ENCODE data around the gene PLXNA4.

The PLXNA4 gene

DNA sequence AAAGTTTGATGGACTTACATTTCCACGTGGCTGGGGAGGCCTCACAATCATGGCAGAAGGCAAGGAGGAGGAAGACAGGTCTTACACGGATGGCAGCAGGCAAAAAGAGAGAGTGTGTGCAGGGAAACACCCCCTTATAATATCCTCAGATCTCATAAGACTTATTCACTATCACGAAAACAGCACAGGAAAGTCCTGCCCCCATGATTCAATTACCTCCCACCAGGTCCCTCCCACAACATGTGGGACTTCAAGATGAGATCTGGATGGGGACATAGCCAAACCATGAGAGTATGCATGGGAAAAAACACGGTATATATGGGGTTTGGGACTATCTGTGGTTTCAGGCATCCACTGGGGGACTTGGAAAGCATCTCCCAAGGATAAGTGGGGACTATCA is 78.0 kb downstream of the PLXNA4 start:
- TF ChIP-seq L3MBTL2 (conservative IDR thresholded peaks at IDR 0.05) (no peak), NFRKB (IDR thresholded peaks at IDR 0.05) (no peak), TARDBP (IDR thresholded peaks at IDR 0.05) (no peak), ARNT (IDR thresholded peaks at IDR 0.05) (no peak), FOXM1 (IDR thresholded peaks at IDR 0.05; ENCODE audit: borderline replicate concordance) (no peak), SP1 (IDR thresholded peaks at IDR 0.05) (no peak), BHLHE40 (IDR thresholded peaks at IDR 0.05; ENCODE audit: borderline replicate concordance) (no peak), ZNF384 (IDR thresholded peaks at IDR 0.05) (no peak), SUZ12 (IDR thresholded peaks at IDR 0.05) (no peak), FOXK2 (IDR thresholded peaks at IDR 0.05) (no peak)
- DNase-seq (ENCODE audit: extremely low spot score) = no peak
- ChIA-PET CTCF (no interaction called here), POLR2A (no interaction called here)

DNA sequence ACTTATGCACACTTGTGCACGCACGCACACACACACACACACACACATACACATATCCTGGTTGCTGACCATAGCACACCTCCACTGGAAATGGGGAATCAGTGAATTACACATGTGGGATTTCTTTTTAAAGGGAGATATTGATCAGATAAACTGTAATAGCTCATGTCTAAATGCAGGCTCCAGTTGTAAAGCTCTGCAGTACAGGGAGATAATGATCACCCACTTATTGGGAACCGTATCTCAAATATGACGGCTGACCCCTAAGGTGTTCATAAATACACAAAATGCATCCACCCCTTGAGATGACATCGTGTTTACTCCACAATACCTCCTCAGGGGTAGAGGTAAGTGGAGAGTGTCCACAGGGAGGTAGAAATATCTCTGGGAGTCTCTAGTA is 79.2 kb downstream of the PLXNA4 start:
- TF ChIP-seq SP1 (IDR thresholded peaks at IDR 0.05) = no peak
- TF ChIP-seq FOXK2 (IDR thresholded peaks at IDR 0.05) = no peak
- no peak for TF ChIP-seq L3MBTL2 (conservative IDR thresholded peaks at IDR 0.05)
- TF ChIP-seq, protein P1, sequence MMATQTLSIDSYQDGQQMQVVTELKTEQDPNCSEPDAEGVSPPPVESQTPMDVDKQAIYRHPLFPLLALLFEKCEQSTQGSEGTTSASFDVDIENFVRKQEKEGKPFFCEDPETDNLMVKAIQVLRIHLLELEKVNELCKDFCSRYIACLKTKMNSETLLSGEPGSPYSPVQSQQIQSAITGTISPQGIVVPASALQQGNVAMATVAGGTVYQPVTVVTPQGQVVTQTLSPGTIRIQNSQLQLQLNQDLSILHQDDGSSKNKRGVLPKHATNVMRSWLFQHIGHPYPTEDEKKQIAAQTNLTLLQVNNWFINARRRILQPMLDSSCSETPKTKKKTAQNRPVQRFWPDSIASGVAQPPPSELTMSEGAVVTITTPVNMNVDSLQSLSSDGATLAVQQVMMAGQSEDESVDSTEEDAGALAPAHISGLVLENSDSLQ (IDR thresholded peaks at IDR 0.05) = no peak
- TF ChIP-seq CTBP1 (IDR thresholded peaks at IDR 0.05; ENCODE audit: borderline replicate concordance) = no peak
- no peak for TF ChIP-seq HDGF (IDR thresholded peaks at IDR 0.05; ENCODE audit: borderline replicate concordance)
- no peak for TF ChIP-seq TARDBP (IDR thresholded peaks at IDR 0.05)
- no peak for TF ChIP-seq BHLHE40 (IDR thresholded peaks at IDR 0.05; ENCODE audit: borderline replicate concordance)
- no peak for TF ChIP-seq FOXM1 (IDR thresholded peaks at IDR 0.05; ENCODE audit: borderline replicate concordance)
- TF ChIP-seq SUZ12 (IDR thresholded peaks at IDR 0.05) = no peak
- POLR2A ChIA-PET = no interaction called here
- DNase-seq (ENCODE audit: extremely low spot score) = no peak
- CTCF ChIA-PET = no interaction called here

DNA sequence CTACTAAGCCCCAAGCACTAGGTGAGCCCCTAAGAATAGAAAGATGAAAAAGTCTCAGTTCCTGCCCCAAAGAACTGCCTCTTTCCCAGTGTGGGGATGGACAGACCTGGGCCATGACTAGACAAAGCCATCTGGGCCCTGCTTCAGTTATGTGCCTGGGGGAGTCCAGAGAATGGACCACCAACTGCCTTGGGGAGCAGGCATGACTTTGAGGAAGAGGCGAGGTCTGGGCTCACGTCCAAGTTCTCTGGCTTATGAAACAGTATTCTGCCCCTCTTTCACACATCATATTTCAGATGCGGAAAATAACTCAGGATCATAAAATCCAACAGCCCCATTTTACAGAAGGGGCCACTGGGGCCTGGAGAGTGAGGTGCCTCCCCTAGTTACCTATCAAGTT is 80.3 kb downstream of the PLXNA4 start:
- POLR2A ChIA-PET = no interaction called here
- DNase-seq (ENCODE audit: extremely low spot score) = no peak
- no peak for TF ChIP-seq FOXA1 (IDR thresholded peaks at IDR 0.05)
- CTCF ChIA-PET = no interaction called here

DNA sequence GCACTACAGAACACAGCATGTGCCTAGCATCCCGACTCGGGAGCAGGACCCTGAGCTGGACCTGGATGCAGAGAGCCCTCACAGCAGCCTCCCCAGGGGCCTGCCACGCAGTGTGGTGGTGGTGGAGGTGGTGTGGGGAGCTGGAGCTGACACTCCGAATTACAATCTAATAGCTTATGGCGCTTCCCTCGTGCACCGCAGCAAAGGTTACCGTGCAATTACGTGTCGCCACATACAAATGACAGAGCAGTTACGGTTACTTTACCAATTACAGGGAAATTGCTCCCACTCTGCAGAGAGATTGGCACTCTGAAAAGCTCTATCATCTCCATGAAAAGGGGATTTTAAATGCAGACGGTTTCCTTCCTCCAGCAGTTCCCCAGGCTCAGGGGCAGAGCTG is 81.8 kb downstream of the PLXNA4 start:
- DNase-seq (ENCODE audit: extremely low spot score) = no peak
- TF ChIP-seq LEF1 (IDR thresholded peaks at IDR 0.05; ENCODE audit: borderline replicate concordance) (no peak), NFRKB (IDR thresholded peaks at IDR 0.05) (no peak), FOXM1 (IDR thresholded peaks at IDR 0.05; ENCODE audit: borderline replicate concordance) (no peak), ZNF384 (IDR thresholded peaks at IDR 0.05) (no peak), ARNT (IDR thresholded peaks at IDR 0.05) (no peak), L3MBTL2 (conservative IDR thresholded peaks at IDR 0.05) (no peak), ELF4 (IDR thresholded peaks at IDR 0.05) (no peak), BHLHE40 (IDR thresholded peaks at IDR 0.05; ENCODE audit: borderline replicate concordance) (no peak), HDGF (IDR thresholded peaks at IDR 0.05; ENCODE audit: borderline replicate concordance) (no peak), CTBP1 (IDR thresholded peaks at IDR 0.05; ENCODE audit: borderline replicate concordance) (no peak), SUZ12 (IDR thresholded peaks at IDR 0.05) (no peak), SP1 (IDR thresholded peaks at IDR 0.05) (no peak), FOXK2 (IDR thresholded peaks at IDR 0.05) (no peak), FOXA1 (IDR thresholded peaks at IDR 0.05) (no peak)
- TF ChIP-seq, protein P1 (IDR thresholded peaks at IDR 0.05) = no peak
- POLR2A ChIA-PET = no interaction called here
- CTCF ChIA-PET = interaction anchor here (1.1 kb wide), 1 partner anchor 22 kb away, joined by 3 read pairs; no protein-coding TSS in a partner anchor

DNA sequence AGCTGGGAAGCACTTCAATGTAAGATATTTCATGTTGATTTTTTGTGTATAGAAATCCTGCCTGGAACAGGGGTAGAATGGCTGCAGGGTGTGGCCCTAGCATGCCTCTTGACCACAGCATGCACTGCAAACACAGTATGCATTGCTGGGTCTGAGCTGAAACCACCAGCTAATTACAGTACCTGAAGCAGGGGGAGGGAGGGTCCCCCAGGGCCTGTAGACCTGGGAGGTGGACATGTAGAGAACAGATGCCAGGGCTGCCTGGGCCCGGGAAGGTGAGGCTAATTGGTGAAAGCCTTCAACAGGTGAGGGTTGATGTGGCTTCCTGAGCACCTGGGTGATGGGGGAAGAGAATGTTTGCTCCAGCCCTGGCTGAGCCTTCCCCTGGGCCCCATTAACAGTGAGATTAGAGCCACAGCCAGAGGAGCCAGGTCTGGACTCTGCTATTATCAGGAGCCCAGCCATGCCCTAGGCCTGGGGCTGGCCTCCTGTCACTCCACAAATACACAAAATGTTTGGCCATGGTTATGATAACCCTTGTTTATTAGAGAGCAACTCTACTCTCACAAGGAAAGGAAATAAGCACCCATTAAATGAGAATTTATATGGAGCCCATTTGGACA is 83.3 kb downstream of the PLXNA4 start:
- POLR2A ChIA-PET = no interaction called here
- CTCF ChIA-PET = interaction anchor here (0.5 kb wide), 1 partner anchor 30 kb away, joined by 3 read pairs; no protein-coding TSS in a partner anchor
- TF ChIP-seq FOXA1 (IDR thresholded peaks at IDR 0.05) (no peak), ELF4 (IDR thresholded peaks at IDR 0.05) (no peak), NFRKB (IDR thresholded peaks at IDR 0.05) (no peak), TARDBP (IDR thresholded peaks at IDR 0.05) (no peak), L3MBTL2 (conservative IDR thresholded peaks at IDR 0.05) (no peak), ARNT (IDR thresholded peaks at IDR 0.05) (no peak), SUZ12 (IDR thresholded peaks at IDR 0.05) (no peak), LEF1 (IDR thresholded peaks at IDR 0.05; ENCODE audit: borderline replicate concordance) (no peak), ZNF384 (IDR thresholded peaks at IDR 0.05) (no peak), BHLHE40 (IDR thresholded peaks at IDR 0.05; ENCODE audit: borderline replicate concordance) (no peak), SP1 (IDR thresholded peaks at IDR 0.05) (no peak), HDGF (IDR thresholded peaks at IDR 0.05; ENCODE audit: borderline replicate concordance) (no peak), CTBP1 (IDR thresholded peaks at IDR 0.05; ENCODE audit: borderline replicate concordance) (no peak), FOXK2 (IDR thresholded peaks at IDR 0.05) (no peak), FOXM1 (IDR thresholded peaks at IDR 0.05; ENCODE audit: borderline replicate concordance) (no peak)
- TF ChIP-seq, protein P1 (IDR thresholded peaks at IDR 0.05) = no peak
- DNase-seq (ENCODE audit: extremely low spot score) = no peak

DNA sequence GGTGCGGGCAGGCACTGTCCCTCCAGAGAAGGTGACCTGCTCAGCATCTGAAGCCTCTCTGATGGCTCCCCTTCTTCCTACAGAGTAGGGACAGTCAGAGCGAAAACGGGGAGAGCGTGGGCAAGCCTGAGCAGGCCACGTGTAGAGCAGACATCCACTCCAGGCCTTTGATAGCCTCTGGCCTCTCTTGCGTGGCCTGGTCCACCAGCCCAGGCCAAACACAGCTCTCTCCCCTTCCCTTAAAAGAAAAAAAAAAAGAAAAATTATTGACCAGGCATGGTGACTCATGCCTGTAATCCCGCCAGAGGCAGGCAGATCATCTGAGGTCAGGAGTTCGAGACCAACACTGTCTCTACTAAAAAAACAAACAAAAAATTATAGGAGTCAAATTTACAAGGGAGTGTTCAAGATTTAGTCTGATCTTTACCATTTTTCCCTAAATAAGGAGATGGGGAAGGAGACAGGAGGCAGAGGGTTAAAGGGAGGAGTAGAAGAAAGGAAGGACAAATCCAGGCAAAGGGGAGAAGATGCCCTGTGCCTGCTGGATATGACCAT is 84.8 kb downstream of the PLXNA4 start:
- CTCF ChIA-PET = no interaction called here
- POLR2A ChIA-PET = no interaction called here
- TF ChIP-seq HDGF (IDR thresholded peaks at IDR 0.05; ENCODE audit: borderline replicate concordance) (no peak), LEF1 (IDR thresholded peaks at IDR 0.05; ENCODE audit: borderline replicate concordance) (no peak)
- TF ChIP-seq, protein P1 (IDR thresholded peaks at IDR 0.05) = no peak
- DNase-seq (ENCODE audit: extremely low spot score) = no peak
